C4-2B (cell line): ENCODE results near the gene CLK3.

Source experiments
- CTCF ChIP-seq: fragments of 450-650 bp; conservative IDR thresholded peaks from 2 replicates; pipeline ENCODE4 v1.5.1; 2017; ENCODE audit warnings: mild to moderate bottlenecking
- ZFX ChIP-seq: fragments of 450-650 bp; IDR thresholded peaks from 2 replicates; pipeline ENCODE4 v1.6.1; 2017

DNA sequence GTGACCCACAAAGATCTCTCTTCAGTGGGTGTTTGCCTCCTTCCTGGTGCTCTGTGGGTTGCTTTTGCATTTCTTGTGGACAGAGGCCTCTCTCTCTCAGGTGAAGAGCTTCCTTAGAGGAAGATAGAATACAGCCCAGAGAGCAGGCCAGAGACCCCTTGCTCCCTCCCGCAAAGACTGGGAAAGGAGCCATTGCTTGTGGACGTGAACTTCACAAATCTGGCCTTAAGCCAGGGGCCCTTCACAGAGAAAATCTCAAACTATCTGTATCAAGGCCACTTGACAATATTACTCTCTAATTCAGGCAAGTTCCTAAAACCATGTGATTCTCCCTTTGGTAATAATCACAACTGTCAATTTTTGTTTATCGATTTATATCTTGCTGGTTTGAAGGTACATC lies 30.4 kb upstream of the CLK3 start:
- TF ChIP-seq CTCF (no peak), ZFX (no peak)
